ENCODE data around the gene KCTD19.

The KCTD19 gene

GRCh38 chr16:67254801-67255552 is 71.6 kb downstream of the KCTD19 start:
- Mint-ChIP-seq H3K4me1 (peaks cover 3% of the 10 kb centered on the region), H3K9me3 (no peaks in the 10 kb centered on the region), H3K36me3 (no peaks in the 10 kb centered on the region), H3K27me3 (peaks cover 25% of the 10 kb centered on the region), H3K27ac (no peak overlapping the region), H3K4me3 (no peak overlapping the region)
- CTCF ChIA-PET: no interaction called here
- DNase-seq: no peak

GRCh38 chr16:67252609-67253497 is 73.7 kb downstream of the KCTD19 start:
- Mint-ChIP-seq H3K27ac (no peak overlapping the region), H3K36me3 (no peaks in the 10 kb centered on the region), H3K9me3 (no peaks in the 10 kb centered on the region), H3K4me3 (no peak overlapping the region), H3K27me3 (peaks cover 43% of the 10 kb centered on the region), H3K4me1 (peaks cover 18% of the 10 kb centered on the region)
- DNase-seq: no peak
- CTCF ChIA-PET: interaction anchor here (0.8 kb wide), 1 partner anchor 20 kb away, joined by 4 read pairs; no protein-coding TSS in a partner anchor

GRCh38 chr16:67250045-67250327 is 76.6 kb downstream of the KCTD19 start:
- DNase-seq: no peak
- Mint-ChIP-seq H3K27me3 (peaks cover 42% of the 10 kb centered on the region), H3K4me3 (peak overlapping the region; percentile 63), H3K36me3 (no peaks in the 10 kb centered on the region), H3K9me3 (no peaks in the 10 kb centered on the region), H3K27ac (no peak overlapping the region), H3K4me1 (peaks cover 35% of the 10 kb centered on the region)
- CTCF ChIA-PET: no interaction called here

- Mint-ChIP-seq H3K36me3 (no peaks in the 10 kb centered on the region), H3K27me3 (peaks cover 42% of the 10 kb centered on the region)
Measured at GRCh38 chr16:67249178-67250044, 77.1 kb downstream of the KCTD19 start.

GRCh38 chr16:67248401-67249177 is 78.0 kb downstream of the KCTD19 start, which contains the start of gene SLC9A5:
TSS of gene SLC9A5 (plus strand) at chr16:67248979. CDS start at chr16:67249015, 36 bp downstream.
- Mint-ChIP-seq H3K27ac (peak within 1 kb of the TSS; percentile 53), H3K27me3 (peaks cover 42% of the 10 kb centered on the region), H3K36me3 (no peaks in the 10 kb centered on the region), H3K4me3 (peak within 1 kb of the TSS; percentile 77), H3K4me1 (peaks cover 49% of the 10 kb centered on the region), H3K9me3 (no peaks in the 10 kb centered on the region)
- DNase-seq: peak; percentile 60
- CTCF ChIA-PET: interaction anchor here (0.9 to 6.4 kb wide), 7 partner anchors 16 to 235 kb away, joined by 3 to 34 read pairs (median 5); partner anchors contain the start of genes E2F4 and TMEM208

More at GRCh38 chr16:67249178-67250044, 77.1 kb downstream of the KCTD19 start:
- CTCF ChIA-PET: interaction anchor here (0.9 to 1.7 kb wide), 3 partner anchors 15 to 57 kb away, joined by 3 to 6 read pairs (median 3); partner anchors contain the start of gene E2F4
- DNase-seq: no peak
- Mint-ChIP-seq H3K4me3 (peak overlapping the region; percentile 63), H3K4me1 (peaks cover 41% of the 10 kb centered on the region), H3K9me3 (no peaks in the 10 kb centered on the region), H3K27ac (peak overlapping the region; percentile 6)

GRCh38 chr16:67248073-67248400 is 78.5 kb downstream of the KCTD19 start:
- H3K36me3 Mint-ChIP-seq: no peaks in the 10 kb centered on the region
- H3K9me3 Mint-ChIP-seq: no peaks in the 10 kb centered on the region
- DNase-seq: no peak
- H3K4me1 Mint-ChIP-seq: peaks cover 53% of the 10 kb centered on the region
- CTCF ChIA-PET: interaction anchor here (1.2 to 6.4 kb wide), 7 partner anchors 13 to 234 kb away, joined by 3 to 34 read pairs (median 6); partner anchors contain the start of gene TMEM208
- H3K27ac Mint-ChIP-seq: peak overlapping the region; percentile 53
- H3K4me3 Mint-ChIP-seq: peak overlapping the region; percentile 77
- peaks cover 42% of the 10 kb centered on the region for H3K27me3 Mint-ChIP-seq

- DNase-seq: peak; percentile 99
- Mint-ChIP-seq H3K27me3 (peaks cover 36% of the 10 kb centered on the region), H3K4me1 (peaks cover 55% of the 10 kb centered on the region), H3K9me3 (no peaks in the 10 kb centered on the region), H3K36me3 (peaks cover 2% of the 10 kb centered on the region), H3K4me3 (peak within 1 kb of the TSS; percentile 77), H3K27ac (peak within 1 kb of the TSS; percentile 86)
- CTCF ChIA-PET: interaction anchor here (1.2 to 6.4 kb wide), 7 partner anchors 13 to 234 kb away, joined by 3 to 34 read pairs (median 6); partner anchors contain the start of gene TMEM208
Measured at GRCh38 chr16:67247192-67248072, 79.1 kb downstream of the KCTD19 start, which contains the start of gene FHOD1. TSS of gene FHOD1 (minus strand) at chr16:67247481. CDS start at chr16:67247410, 71 bp downstream.

- H3K9me3 Mint-ChIP-seq: no peaks in the 10 kb centered on the region
- H3K4me3 Mint-ChIP-seq: peak overlapping the region; percentile 77
- peaks cover 32% of the 10 kb centered on the region for H3K27me3 Mint-ChIP-seq
- peak overlapping the region; percentile 86 for H3K27ac Mint-ChIP-seq
- peaks cover 57% of the 10 kb centered on the region for H3K4me1 Mint-ChIP-seq
- DNase-seq: peak; percentile 72
- CTCF ChIA-PET: interaction anchor here (0.6 to 6.4 kb wide), 6 partner anchors 14 to 293 kb away, joined by 3 to 34 read pairs (median 4); partner anchors contain the start of gene TMEM208
- H3K36me3 Mint-ChIP-seq: peaks cover 3% of the 10 kb centered on the region
Measured at GRCh38 chr16:67246756-67247191, 79.8 kb downstream of the KCTD19 start.

GRCh38 chr16:67246081-67246755 is 80.3 kb downstream of the KCTD19 start:
- H3K4me3 Mint-ChIP-seq: peak overlapping the region; percentile 77
- DNase-seq: peak; percentile 71
- H3K4me1 Mint-ChIP-seq: peaks cover 61% of the 10 kb centered on the region
- H3K9me3 Mint-ChIP-seq: no peaks in the 10 kb centered on the region
- peaks cover 5% of the 10 kb centered on the region for H3K36me3 Mint-ChIP-seq
- H3K27me3 Mint-ChIP-seq: peaks cover 32% of the 10 kb centered on the region
- peak overlapping the region; percentile 86 for H3K27ac Mint-ChIP-seq
- CTCF ChIA-PET: interaction anchor here (0.6 to 6.4 kb wide), 5 partner anchors 14 to 292 kb away, joined by 3 to 34 read pairs (median 3); partner anchors contain the start of gene TMEM208

GRCh38 chr16:67245674-67246080 is 80.9 kb downstream of the KCTD19 start:
- H3K4me3 Mint-ChIP-seq: peak overlapping the region; percentile 77
- H3K9me3 Mint-ChIP-seq: no peaks in the 10 kb centered on the region
- no peak overlapping the region for H3K27ac Mint-ChIP-seq
- CTCF ChIA-PET: interaction anchor here (0.8 to 6.4 kb wide), 5 partner anchors 15 to 216 kb away, joined by 3 to 34 read pairs (median 3); partner anchors contain the start of genes TMEM208 and ZDHHC1
- no peak for DNase-seq
- peaks cover 32% of the 10 kb centered on the region for H3K27me3 Mint-ChIP-seq
- H3K36me3 Mint-ChIP-seq: peaks cover 5% of the 10 kb centered on the region
- H3K4me1 Mint-ChIP-seq: peaks cover 62% of the 10 kb centered on the region

GRCh38 chr16:67245186-67245585 is 81.4 kb downstream of the KCTD19 start:
- CTCF ChIA-PET: interaction anchor here (0.6 to 6.4 kb wide), 5 partner anchors 14 to 215 kb away, joined by 3 to 34 read pairs (median 3); partner anchors contain the start of genes TMEM208 and ZDHHC1
- Mint-ChIP-seq H3K27ac (peak overlapping the region; percentile 96), H3K4me1 (peaks cover 61% of the 10 kb centered on the region), H3K4me3 (peak overlapping the region; percentile 77), H3K36me3 (peaks cover 5% of the 10 kb centered on the region), H3K9me3 (no peaks in the 10 kb centered on the region), H3K27me3 (peaks cover 29% of the 10 kb centered on the region)
- DNase-seq: no peak

Data from activated naive CD4-positive, alpha-beta T cell treated with anti-CD3 and anti-CD28 coated beads, Interleukin-2, amount 10 ng/mL, durations not matched to agents 7 days and 5 days (primary cell).